ENCODE results near the gene SIVA1.

The SIVA1 gene

GRCh38 chr14:104771918-104772706, 19.2 kb downstream of the SIVA1 start:
- no peak for DNase-seq

GRCh38 chr14:104772707-104773504, 20.0 kb downstream of the SIVA1 start:
- DNase-seq = no peak

- DNase-seq = no peak
These were observed 20.8 kb downstream of the SIVA1 start for GRCh38 chr14:104773505-104774452.

- no peak for DNase-seq
These were observed 21.6 kb downstream of the SIVA1 start for GRCh38 chr14:104774453-104775072.

GRCh38 chr14:104775073-104775489, 22.1 kb downstream of the SIVA1 start:
- DNase-seq = no peak

- no peak for DNase-seq
These were observed 23.5 kb downstream of the SIVA1 start for GRCh38 chr14:104776481-104776880.

- no peak for DNase-seq
These were observed 24.2 kb downstream of the SIVA1 start for GRCh38 chr14:104776961-104777807.

- DNase-seq = no peak
These were observed 24.9 kb downstream of the SIVA1 start for GRCh38 chr14:104777808-104778249.

GRCh38 chr14:104778694-104779331, 25.9 kb downstream of the SIVA1 start:
- no peak for DNase-seq

GRCh38 chr14:104779776-104780512, 27.0 kb downstream of the SIVA1 start:
- no peak for DNase-seq

- DNase-seq = no peak
These were observed 27.6 kb downstream of the SIVA1 start for GRCh38 chr14:104780513-104781030.

GRCh38 chr14:104781271-104782077, 28.5 kb downstream of the SIVA1 start:
- DNase-seq = no peak

GRCh38 chr14:104782086-104782807, 29.3 kb downstream of the SIVA1 start:
- DNase-seq = no peak

GRCh38 chr14:104782808-104783139, 29.8 kb downstream of the SIVA1 start:
- no peak for DNase-seq

- DNase-seq = no peak
These were observed 30.7 kb downstream of the SIVA1 start for GRCh38 chr14:104783484-104784217.

- DNase-seq = no peak
These were observed 31.2 kb downstream of the SIVA1 start for GRCh38 chr14:104784218-104784568.

- DNase-seq = no peak
These were observed 32.1 kb downstream of the SIVA1 start for GRCh38 chr14:104784846-104785707.
